Keratinocyte (primary cell): ENCODE results near the gene HSD11B1L. TPM values are rescaled to one million over a fixed set of nuclear protein-coding genes. Genes with fewer than 3 reads are reported as not detected.

Experiments
- DNase-seq: peaks from one replicate; pipeline ENCODE4 v3.0.0-alpha.2; 2011; ENCODE audit warnings: low read depth, missing footprints, low spot score
- FAIRE-seq: peaks from 2 replicates; lab custom pipeline; 2011; peaks lifted over from hg19 to GRCh38; lab: Jason Lieb, UNC
- H2AFZ ChIP-seq: 2 replicates; pipeline ENCODE4 v1.6.0; 2012; ENCODE audit warnings: low read length, control low read depth, inconsistent platforms; ENCODE audit not compliant: control insufficient read depth
- H3K27ac ChIP-seq: 2 replicates; pipeline ENCODE4 v1.5.1; 2011; ENCODE audit warnings: low read length; ENCODE audit not compliant: control insufficient read depth, insufficient read depth
- H3K27me3 ChIP-seq: 3 replicates; pipeline ENCODE4 v1.6.0; 2011; ENCODE audit warnings: low read length; ENCODE audit not compliant: control insufficient read depth, insufficient read depth; ENCODE audit errors: extremely low read depth
- H3K36me3 ChIP-seq, 2 experiments: 2 replicates in 1 of 2; 3 replicates in 1 of 2; pipeline ENCODE4 v1.5.1; 2011; ENCODE audit warnings: low read length in 2 of 2, mild to moderate bottlenecking in 1 of 2; ENCODE audit not compliant: control insufficient read depth in 2 of 2, insufficient read depth in 2 of 2; ENCODE audit errors: extremely low read depth in 1 of 2
- H3K4me1 ChIP-seq: 3 replicates; pipeline ENCODE4 v1.5.1; 2011; ENCODE audit warnings: low read length; ENCODE audit not compliant: control insufficient read depth, insufficient read depth; ENCODE audit errors: extremely low read depth
- H3K4me2 ChIP-seq: 3 replicates; pipeline ENCODE4 v1.6.0; 2011; ENCODE audit warnings: low read depth, low read length; ENCODE audit not compliant: control insufficient read depth, insufficient read depth; ENCODE audit errors: extremely low read depth
- H3K4me3 ChIP-seq, 3 experiments: fragments of 200-600 bp in 1 of 3; sonication (generic) in 1 of 3; 2 replicates in 2 of 3; 3 replicates in 1 of 3; pipeline ENCODE4 v1.5.1; 2011 to 2016; ENCODE audit warnings: low read length in 3 of 3, mild to moderate bottlenecking in 3 of 3, control low read depth in 2 of 3, inconsistent platforms in 1 of 3, low read depth in 1 of 3, mixed read lengths in 1 of 3, mixed run types in 1 of 3, moderate library complexity in 1 of 3; ENCODE audit not compliant: control insufficient read depth in 2 of 3, insufficient read depth in 2 of 3; ENCODE audit errors: extremely low read depth in 1 of 3
- H3K79me2 ChIP-seq: 2 replicates; pipeline ENCODE4 v1.6.0; 2012; ENCODE audit warnings: low read length; ENCODE audit not compliant: control insufficient read depth, insufficient read depth
- H3K9ac ChIP-seq: 3 replicates; pipeline ENCODE4 v1.6.0; 2011; ENCODE audit warnings: low read length; ENCODE audit not compliant: control insufficient read depth, insufficient read depth; ENCODE audit errors: extremely low read depth
- H3K9me1 ChIP-seq: 3 replicates; pipeline ENCODE4 v1.6.0; 2011; ENCODE audit warnings: low read length; ENCODE audit not compliant: control insufficient read depth, insufficient read depth; ENCODE audit errors: extremely low read depth
- H3K9me3 ChIP-seq: 2 replicates; pipeline ENCODE4 v1.5.1; 2012; ENCODE audit warnings: low read depth, low read length; ENCODE audit not compliant: control insufficient read depth
- H4K20me1 ChIP-seq: 3 replicates; pipeline ENCODE4 v1.6.0; 2011; ENCODE audit warnings: low read length; ENCODE audit not compliant: control insufficient read depth, insufficient read depth; ENCODE audit errors: extremely low read depth
- EZH2 ChIP-seq: IDR thresholded peaks from one replicate; pipeline ENCODE4 v1.6.1; 2012; ENCODE audit warnings: inconsistent platforms, mild to moderate bottlenecking, low read length, moderate library complexity
- dilution Hi-C: fragments of 300-500 bp; cut with MboI; formaldehyde crosslinking; loops from one replicate; pipeline ENCODE4 v1.7.0; 2020; ENCODE audit warnings: low sequenced_read_pairs; ENCODE audit not compliant: extremely low pct_ligation_motif_present
- polyA plus RNA-seq, 5 experiments: library from polyadenylated mRNA; depleted of rRNA in 3 of 5; stranded (reverse) in 3 of 5; stranded (forward) in 1 of 5; unstranded in 1 of 5; fragments of >200 nt; gene quantifications; 1 replicate in 1 of 5; 2 replicates in 3 of 5; 3 replicates in 1 of 5; pipeline versions ENCODE4 v1.2.1 to v1.2.3, GENCODE V29; 2011 to 2012; ENCODE audit warnings: missing spikeins in 2 of 5, low read depth in 1 of 5, low replicate concordance in 1 of 5
- TF ChIP-seq, protein P1 (sequence below), 3 experiments: IDR thresholded peaks in 1 of 3; conservative IDR thresholded peaks in 1 of 3; optimal IDR thresholded peaks in 1 of 3; 2 replicates in 2 of 3; 3 replicates in 1 of 3; pipeline versions ENCODE3 to v1.5.1; 2011; ENCODE audit warnings: low read length in 3 of 3, mild to moderate bottlenecking in 3 of 3, moderate library complexity in 2 of 3, control low read depth in 1 of 3, inconsistent platforms in 1 of 3; ENCODE audit not compliant: insufficient read depth in 2 of 3; ENCODE audit errors: extremely low read depth in 1 of 3

Gene HSD11B1L
- polyA plus RNA-seq, 1 donor (not counting 4 experiments of a cell fraction or from before 2014, with no cell fraction given): 3.7 TPM

DNA sequence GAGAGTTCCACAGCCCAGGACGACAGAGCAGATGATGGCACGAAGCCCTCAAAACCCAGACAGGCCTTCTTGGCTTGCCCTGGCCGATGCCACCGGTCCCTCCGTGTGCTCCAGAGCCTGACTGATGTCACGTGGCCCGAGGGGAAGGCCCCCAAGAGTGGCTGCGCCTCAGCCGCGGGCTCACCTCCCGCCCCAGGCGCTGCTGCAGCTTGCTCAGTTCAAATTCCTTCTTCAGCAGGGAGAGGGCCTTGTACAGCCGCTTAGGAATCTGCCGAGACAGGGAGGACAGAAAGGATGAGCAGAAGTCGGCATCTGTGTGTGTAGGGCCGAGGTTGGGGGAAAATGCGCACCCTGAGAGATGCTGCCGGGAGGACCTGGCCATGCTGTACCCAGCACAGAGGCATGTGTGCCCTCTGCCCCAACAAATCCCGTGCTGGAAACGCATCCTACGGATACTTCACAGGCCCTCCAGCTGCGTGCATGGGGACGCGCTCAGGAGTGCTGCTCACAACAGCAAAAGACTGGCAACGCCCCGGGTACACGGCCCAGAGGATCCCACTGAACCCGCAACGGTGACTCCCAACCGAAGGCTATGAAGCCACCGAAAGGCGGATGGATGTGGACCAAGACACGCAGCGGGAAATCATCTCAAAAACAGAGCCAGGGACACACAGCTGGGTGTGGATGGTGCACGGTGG, 26.2 kb downstream of the HSD11B1L start:
- no peaks in the 10 kb centered on the region for H3K9me1 ChIP-seq
- H3K4me3 ChIP-seq: no peak overlapping the region
- TF ChIP-seq, protein P1, sequence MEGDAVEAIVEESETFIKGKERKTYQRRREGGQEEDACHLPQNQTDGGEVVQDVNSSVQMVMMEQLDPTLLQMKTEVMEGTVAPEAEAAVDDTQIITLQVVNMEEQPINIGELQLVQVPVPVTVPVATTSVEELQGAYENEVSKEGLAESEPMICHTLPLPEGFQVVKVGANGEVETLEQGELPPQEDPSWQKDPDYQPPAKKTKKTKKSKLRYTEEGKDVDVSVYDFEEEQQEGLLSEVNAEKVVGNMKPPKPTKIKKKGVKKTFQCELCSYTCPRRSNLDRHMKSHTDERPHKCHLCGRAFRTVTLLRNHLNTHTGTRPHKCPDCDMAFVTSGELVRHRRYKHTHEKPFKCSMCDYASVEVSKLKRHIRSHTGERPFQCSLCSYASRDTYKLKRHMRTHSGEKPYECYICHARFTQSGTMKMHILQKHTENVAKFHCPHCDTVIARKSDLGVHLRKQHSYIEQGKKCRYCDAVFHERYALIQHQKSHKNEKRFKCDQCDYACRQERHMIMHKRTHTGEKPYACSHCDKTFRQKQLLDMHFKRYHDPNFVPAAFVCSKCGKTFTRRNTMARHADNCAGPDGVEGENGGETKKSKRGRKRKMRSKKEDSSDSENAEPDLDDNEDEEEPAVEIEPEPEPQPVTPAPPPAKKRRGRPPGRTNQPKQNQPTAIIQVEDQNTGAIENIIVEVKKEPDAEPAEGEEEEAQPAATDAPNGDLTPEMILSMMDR (optimal IDR thresholded peaks at IDR 0.05 in 1 of 3, IDR thresholded peaks at IDR 0.05 in 1 of 3, conservative IDR thresholded peaks at IDR 0.05 in 1 of 3; ENCODE audit: extremely low read depth in 1 of 3, insufficient read depth in 2 of 3, low read length in 3 of 3): no peak
- TF ChIP-seq EZH2: no peak
- H3K4me1 ChIP-seq: no peaks in the 10 kb centered on the region
- no peaks in the 10 kb centered on the region for H4K20me1 ChIP-seq
- H3K36me3 ChIP-seq: peaks cover 39 to 49% of the 10 kb centered on the region in 2 experiments
- H3K4me2 ChIP-seq: no peak overlapping the region
- no peaks in the 10 kb centered on the region for H3K9me3 ChIP-seq
- no peak overlapping the region for H3K9ac ChIP-seq
- no peak for FAIRE-seq
- H3K27ac ChIP-seq: no peak overlapping the region
- no peaks in the 10 kb centered on the region for H3K27me3 ChIP-seq
- H3K79me2 ChIP-seq: no peaks in the 10 kb centered on the region
- no peak for DNase-seq
- no peak overlapping the region for H2AFZ ChIP-seq
- dilution Hi-C loops: no loop called here

DNA sequence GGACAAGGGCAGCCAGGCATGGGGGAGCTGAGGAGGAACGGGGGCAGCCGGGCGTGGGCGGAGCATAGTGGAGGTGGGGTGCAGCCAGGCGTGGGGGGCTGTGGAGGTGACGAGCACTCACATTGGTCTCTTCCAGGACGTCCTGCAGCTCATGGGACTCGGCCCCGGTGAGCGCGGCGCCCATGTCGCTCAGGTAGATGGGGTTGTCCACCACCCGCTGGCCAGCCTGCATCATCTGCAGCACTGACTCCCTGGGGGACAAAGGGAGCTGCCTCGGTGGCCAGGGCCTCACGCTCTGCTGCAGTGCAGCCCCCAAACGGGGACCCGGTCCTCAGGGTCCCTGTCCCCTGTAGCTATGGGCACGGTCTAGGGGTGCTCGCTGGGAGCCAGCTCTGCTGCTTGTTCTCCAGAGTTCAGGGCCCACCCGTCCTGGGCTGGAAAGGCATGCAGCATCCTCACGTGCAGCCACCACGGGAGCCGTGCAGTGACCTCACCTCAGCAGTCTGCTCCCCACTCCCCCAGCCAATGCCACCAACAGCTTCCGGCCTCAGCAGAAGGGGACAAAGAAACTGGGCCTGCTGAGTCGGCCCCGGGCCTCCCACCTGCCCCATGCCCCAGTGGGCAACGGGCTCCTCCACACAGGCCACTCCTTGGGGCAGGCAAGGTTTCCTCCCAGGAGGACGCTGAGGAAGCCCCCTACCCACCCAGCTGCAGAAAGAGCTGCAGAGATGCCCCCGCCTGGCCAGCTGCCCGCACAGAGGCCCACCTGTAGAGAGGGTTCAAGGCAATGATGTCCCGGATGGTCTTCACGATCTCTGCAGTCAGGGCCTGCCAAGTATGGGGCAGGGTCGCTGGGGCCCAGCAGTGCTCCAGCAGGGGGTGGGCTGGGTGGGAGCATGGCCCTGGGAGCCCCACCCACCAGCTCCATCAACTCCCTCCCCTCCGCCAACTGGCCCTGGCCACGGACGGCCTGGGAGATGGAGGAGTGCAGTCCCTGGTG, 27.0 kb downstream of the HSD11B1L start:
- no peak for TF ChIP-seq EZH2
- TF ChIP-seq, protein P1 (optimal IDR thresholded peaks at IDR 0.05 in 1 of 3, IDR thresholded peaks at IDR 0.05 in 1 of 3, conservative IDR thresholded peaks at IDR 0.05 in 1 of 3; ENCODE audit: extremely low read depth in 1 of 3, insufficient read depth in 2 of 3, low read length in 3 of 3): no peak
- Histone ChIP-seq H3K9ac (no peak overlapping the region), H4K20me1 (no peaks in the 10 kb centered on the region), H3K4me2 (no peak overlapping the region), H2AFZ (no peak overlapping the region), H3K36me3 (peaks cover 43 to 55% of the 10 kb centered on the region in 2 experiments), H3K79me2 (no peaks in the 10 kb centered on the region), H3K9me3 (no peaks in the 10 kb centered on the region), H3K4me3 (no peak overlapping the region), H3K27me3 (no peaks in the 10 kb centered on the region), H3K4me1 (no peaks in the 10 kb centered on the region), H3K27ac (no peak overlapping the region), H3K9me1 (no peaks in the 10 kb centered on the region)
- dilution Hi-C loops: no loop called here
- FAIRE-seq: no peak
- no peak for DNase-seq
